AG09319 (cell line): ENCODE measurements around the gene UBE3C.
"Not testable (repeated sequence)": the region's sequence is repeated elsewhere in the genome, so short reads cannot be mapped to it uniquely, and the experiment has no call there.

ENCODE experiments used
- DNase-seq: peaks from one replicate; pipeline ENCODE4 v3.0.0-alpha.2; 2010; ENCODE audit warnings: low read depth; ENCODE audit errors: extremely low read depth
- CTCF ChIP-seq: IDR thresholded peaks from 2 replicates; pipeline ENCODE4 v1.5.1; 2011; ENCODE audit warnings: low read depth, mild to moderate bottlenecking, inconsistent platforms, low read length, moderate library complexity

Gene UBE3C

GRCh38 chr7:157253850-157254249 lies 115.1 kb downstream of the UBE3C start:
- no peak for TF ChIP-seq CTCF

DNA sequence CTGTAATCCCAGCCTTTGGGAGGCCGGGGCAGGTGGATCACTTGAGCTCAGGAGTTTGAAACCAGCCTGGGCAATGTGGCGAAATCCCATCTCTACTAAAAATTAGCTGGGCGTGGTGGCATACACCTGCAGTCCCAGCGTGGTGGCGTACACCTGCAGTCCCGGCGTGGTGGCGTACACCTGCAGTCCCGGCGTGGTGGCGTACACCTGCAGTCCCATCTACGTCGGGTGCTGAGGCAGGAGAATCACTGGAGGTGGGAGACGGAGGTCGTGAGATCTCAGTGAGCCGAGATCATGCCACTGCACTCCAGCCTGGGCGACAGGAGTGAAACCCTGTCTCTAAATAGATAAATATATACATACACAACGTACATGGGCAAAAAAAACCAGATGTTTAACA lies 116.1 kb downstream of the UBE3C start:
- not testable (repeated sequence) for DNase-seq

More at GRCh38 chr7:157253850-157254249, 115.1 kb downstream of the UBE3C start:
- no peak for DNase-seq

DNA sequence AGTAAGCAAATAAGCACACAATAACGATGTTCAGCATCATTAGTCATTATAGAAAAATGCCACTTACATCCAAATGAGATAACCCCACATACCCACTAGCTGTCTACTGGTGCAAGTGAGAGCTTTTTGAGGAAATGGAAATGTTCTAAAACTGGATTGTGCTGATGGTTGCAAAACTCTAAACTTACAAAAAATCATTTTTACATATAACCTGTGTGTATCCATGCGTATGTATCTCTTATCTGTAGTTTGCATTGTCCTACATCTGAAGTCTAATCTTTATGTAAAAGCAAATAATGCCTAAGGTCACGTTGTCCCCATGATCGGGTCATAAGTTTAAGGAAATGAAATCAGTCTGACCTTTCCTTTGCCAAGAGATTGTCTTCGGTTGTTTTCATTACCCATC lies 116.5 kb downstream of the UBE3C start:
- no peak for TF ChIP-seq CTCF
- DNase-seq, result no peak

DNA sequence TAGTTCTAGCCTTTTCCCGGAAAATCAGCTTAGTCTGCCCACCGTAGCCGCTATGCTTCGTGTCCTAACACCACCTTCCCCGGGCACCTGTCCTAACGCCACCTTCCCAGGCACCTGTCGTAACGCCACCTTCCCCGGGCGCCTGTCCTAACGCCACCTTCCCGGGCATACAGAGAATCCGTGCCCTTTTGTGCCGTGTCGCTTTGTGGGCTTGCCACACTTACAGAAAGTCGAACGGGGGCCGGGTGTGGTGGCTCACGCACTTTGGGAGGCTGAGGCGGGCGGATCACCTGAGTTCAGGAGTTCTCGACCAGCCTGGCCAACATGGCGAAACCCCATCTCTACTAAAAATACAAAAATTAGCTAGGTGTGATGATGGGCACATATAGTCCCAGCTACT lies 124.4 kb downstream of the UBE3C start:
- TF ChIP-seq CTCF, result no peak
- DNase-seq, result no peak

DNA sequence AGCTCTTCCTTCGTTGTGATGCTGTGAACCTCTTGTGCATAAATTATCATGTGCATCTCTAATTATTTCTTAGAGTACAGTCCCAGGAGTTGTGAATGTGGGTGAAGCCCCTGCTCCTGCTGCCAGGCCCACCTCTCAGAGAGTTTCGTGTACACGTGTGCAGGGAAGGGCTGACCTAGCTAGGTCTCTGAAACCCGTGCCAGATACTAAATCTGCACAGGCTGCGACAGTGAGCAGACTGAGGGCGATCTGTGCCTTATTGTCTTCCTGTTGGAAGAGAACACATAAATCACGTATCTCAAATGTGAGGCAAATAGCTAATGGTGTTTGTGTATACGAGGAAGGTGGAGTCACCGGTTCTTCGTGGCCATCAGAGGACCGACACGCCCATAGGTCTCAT lies 126.3 kb downstream of the UBE3C start:
- no peak for TF ChIP-seq CTCF
- DNase-seq, result no peak

DNA sequence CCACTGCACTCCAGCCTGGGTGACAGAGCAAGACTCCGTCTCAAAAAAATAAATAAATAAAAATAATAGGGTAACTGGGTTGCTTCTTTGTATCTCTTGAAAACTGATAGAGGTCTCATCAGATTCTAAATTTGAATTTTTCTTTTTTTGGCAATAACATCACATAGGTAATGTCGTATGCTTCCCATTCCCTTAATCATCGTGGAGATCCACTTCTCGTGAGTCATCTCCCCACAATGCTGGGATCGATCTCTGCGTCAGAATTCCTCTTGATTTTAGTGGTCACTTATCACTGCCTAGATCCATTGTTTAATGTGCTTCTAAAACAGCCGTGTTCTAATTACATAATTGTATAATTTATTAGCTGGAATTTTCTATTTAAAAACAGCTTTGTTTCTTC lies 127.5 kb downstream of the UBE3C start:
- no peak for TF ChIP-seq CTCF
- DNase-seq, result no peak

- DNase-seq, result no peak
- no peak for TF ChIP-seq CTCF
Observed at GRCh38 chr7:157267516-157267915, 128.8 kb downstream of the UBE3C start.

DNA sequence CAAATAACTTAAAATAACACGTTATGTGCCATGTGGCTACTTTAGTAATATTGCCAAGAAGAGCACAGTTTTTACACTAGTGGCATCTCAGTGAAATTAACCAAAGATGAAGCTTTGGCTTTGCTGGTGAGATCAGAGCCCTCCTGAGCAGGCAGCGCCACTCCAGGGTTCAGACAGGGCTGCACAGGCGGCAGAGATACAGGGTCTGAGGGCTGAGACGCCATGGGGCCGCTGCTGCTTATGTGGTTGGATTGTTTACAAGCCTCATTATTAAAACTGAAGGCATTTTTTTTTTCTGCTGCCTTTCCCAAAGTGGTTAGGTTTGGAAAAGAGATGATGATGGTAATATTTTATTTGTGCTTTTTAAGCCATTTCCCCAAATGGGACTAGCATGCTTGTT lies 129.2 kb downstream of the UBE3C start:
- TF ChIP-seq CTCF, result no peak
- no peak for DNase-seq
